Activated naive CD4-positive, alpha-beta T cell treated with Interleukin-2 at 50 U/mL for 16 hours (primary cell): Measurements from ENCODE around the gene NELFA.
"Not testable (repeated sequence)": the region's sequence is repeated elsewhere in the genome, so short reads cannot be mapped to it uniquely, and the experiment has no call there.

ENCODE experiments used
- DNase-seq: peaks from one replicate; pipeline ENCODE4 v3.0.0-alpha.2; 2020

NELFA gene

DNA sequence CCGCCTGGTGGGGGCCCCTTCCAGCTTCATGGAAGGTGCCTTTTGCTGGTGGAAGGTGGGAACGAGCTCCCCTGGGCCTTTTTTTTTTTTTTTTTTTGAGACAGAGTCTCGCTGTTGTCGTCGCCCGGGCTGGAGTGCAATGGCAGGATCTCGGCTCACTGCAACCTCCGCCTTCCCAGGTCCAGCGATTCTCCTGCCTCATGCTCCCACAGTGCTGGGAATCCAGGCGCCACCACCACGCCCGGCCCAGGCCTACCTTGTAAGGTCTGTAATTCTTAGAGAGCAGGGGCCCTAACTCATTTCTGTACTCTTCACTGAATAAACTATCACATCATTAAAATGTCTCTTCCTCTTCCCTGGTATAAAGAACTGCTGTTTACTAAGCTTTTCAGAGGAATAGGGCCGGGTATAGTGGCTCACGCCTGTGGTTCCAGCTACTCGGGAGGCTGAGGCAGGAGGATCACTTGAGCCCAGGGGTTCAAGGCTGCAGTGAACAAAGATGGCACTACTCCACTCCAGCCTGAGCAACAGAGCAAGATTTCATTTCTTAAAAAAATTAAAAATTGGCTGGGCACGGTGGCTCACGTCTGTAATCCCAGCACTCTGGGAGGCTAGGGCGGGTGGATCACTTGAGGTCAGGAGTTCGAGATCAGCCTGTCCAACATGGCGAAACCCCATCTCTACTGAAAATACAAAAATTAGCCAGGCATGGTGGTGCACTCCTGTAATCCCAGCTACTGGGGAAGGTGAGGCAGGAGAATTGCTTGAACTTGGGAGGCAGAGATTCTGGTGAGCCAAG, 14.9 kb downstream of the NELFA start:
- DNase-seq: not testable (repeated sequence)

DNA sequence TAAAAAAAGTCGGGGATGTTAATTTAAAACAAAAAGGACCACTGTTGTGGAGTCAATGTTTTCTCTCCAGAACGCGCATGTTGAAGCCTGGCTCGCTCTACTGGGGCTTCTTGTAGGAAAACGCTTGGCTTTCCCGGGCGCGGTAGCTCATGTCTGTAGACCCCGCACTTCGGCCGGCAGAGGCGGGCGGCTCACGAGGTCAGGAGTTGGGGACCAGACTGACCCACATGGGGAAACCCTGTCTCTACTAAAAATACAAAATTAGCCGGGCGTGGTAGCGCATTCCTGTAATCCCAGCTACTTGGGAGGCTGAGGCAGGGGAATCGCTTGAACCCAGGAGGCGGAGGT, 15.6 kb downstream of the NELFA start:
- no peak for DNase-seq

DNA sequence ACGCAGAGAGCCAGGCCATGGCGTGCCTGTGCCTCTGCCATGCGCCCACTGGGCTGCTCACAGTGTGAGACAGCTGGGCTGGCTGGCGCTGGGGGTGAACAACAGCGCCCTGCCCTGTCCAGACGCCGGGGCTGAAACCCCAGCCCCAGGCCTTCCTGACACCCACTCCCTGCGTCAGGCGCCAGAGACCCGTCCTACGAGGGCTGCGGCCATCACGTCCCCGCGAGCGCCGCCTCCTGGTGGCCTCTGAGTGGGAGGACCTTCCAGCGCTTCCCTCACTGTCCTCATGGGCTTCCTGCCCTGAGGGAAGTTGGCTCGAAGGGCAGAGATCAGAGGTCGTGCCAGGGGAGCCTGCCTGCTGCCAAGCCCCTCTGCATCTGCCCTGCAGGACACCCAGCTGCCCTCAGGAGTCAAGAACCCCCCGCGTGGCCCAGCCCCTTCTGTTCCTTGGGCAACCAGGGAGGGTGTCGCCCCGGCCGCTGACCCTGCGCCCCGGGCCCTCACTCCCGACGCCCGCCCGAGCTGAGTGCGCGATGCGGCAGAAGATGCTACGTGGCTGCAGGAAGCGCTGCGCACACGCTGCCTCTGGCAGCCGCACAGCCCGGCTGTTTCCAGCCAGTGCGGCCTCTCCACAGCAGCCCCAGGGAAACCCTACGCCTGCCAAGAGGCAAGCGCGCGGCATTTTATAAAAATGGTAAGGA, 16.2 kb downstream of the NELFA start:
- no peak for DNase-seq

DNA sequence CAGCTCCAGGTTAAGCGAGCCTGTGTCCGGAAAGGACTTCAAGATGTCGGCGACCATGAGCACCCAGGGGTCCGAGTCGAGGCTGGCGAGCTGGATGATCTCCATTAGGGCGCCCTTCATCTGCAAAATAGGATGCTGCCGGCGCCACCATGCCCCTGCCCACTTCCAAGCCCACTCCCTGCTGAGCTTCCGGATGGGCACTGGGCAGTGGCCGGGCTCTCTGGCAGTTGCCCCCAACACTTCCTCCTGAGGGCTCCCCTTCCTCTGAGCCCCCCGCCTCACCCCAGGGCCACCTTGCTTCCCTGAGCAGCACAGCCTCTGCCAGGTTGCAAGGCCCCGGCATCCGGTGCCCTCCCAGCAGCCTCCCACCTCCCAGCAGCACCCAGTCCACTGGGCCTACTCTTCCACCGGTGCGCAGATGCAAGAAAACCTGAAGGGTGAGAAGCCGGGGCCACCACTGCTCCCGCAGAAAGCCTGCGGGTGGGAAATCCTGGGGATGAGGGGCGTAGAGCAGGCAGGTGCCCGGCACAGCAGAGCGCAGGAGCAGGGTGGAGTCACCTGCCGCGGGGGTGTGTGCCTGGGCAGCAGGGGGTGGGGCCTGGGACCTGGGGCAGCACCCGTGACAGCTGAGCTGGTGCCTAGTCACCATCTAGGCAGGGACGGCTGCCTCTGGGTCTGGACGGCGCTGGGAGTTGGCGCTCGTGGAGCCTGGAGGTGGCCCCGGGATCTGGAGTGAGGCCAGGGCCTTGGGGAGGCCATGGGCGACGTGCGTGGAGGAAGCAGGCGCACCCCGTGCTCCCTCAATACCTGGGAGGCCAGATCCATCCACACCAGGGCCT, 17.0 kb downstream of the NELFA start:
- no peak for DNase-seq

DNA sequence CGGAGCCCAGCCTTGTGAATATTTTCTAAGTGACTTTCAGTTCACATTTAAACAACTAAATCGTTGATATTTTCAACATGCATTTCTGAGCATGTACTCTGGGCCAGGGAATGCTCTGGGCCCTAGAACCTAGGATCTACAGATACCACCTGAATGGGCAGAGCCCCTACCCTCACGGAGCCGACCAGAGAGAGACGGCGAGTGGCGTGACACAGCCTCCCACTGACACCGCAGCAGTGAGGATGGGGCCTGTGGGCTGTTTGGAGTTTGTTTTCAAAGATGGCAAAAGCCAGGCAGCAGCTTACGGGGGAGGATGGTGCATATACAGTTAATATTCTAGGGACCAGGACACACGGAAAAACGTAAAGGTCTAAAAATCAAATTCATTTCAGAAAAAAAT, 17.7 kb downstream of the NELFA start:
- DNase-seq: no peak

DNA sequence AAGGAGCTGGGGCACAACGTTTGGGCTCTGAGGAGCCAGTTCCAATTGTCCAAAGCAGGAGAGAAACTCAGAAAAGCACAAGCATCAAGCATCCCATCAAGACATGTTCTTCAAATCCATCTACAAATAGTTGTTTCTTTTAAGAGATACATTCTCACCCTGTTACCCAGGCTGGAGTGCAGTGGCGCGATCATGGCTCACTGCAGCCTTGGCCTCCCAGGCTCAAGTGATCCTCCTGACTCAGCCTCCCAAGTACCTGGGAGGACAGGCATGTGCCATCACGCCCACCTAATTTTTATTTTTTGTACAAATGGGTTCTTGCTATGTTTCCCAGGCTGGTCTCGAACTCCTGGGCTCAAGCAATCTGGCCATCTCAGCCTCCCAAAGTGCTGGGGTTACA, 18.1 kb downstream of the NELFA start:
- no peak for DNase-seq

DNA sequence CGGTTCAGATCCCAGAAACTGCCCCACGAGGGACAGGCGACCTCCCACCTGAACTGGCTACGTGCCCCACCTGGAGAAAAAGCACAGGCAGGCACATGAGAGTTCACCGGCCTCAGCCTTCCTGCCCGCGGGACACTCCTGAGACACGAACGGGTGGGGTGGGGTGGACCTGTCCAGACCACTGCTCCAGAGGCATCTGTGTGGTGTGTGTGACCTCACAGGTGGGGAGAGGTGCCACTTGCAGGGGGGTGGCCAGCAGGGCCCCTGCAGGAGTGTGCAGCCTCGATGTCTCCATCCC, 18.5 kb downstream of the NELFA start:
- no peak for DNase-seq

DNA sequence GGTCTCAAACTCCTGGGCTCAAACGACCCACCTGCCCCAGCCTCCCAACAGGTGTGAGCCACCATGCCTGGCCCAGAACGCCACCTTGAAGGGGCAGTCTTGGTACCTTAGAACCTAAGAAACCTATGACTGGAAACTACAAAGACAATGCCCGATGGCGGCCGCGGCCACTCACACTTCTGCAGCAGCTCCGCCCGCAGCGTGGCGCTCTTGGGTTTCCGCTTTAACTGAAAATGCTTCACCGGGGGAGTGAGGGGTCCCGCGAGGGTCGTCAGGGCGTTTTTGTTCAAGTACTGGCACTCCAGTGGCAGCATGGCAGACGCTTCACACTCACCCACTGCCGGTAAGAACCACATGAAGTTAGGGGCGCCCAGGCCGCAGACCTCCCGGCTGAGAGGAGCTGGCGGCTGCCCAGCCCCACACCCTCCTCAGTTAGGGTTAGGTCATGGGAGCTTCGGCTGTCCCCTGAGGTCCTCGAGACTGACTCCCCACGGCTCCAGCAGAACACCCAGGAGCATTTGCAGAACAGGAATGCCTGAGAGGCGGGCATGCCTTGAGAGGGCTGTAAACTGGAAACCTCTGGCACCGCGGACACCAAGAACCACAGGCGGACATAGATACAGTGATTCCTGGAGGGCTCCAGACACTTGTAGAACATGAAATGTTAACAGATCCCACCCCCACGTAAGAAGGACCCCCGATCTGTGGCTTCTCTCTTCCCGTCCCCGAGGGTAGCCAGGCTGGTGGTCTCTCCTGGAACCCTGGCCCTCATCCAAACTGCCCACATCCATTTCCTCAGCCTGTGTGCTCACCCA, 19.0 kb downstream of the NELFA start:
- DNase-seq: no peak

DNA sequence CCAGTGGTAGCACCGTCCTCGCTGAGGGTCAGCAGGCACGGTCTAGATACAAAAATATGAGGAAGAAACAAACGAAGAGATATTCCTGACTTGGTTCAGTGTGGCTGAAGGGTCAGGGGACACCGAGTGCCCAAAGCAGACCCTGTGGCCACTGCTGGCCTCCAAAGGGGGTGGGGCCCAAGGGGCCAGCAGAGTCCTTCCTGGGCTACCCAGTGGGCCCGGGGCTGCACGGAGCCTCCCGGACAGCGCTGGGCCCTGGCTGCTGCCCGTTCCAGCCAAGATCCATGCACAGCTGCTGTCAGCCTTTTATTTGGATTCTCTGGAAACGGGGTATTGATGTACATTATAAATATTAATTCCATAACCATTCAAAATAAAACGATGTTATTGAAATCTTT, 20.4 kb downstream of the NELFA start:
- no peak for DNase-seq

DNA sequence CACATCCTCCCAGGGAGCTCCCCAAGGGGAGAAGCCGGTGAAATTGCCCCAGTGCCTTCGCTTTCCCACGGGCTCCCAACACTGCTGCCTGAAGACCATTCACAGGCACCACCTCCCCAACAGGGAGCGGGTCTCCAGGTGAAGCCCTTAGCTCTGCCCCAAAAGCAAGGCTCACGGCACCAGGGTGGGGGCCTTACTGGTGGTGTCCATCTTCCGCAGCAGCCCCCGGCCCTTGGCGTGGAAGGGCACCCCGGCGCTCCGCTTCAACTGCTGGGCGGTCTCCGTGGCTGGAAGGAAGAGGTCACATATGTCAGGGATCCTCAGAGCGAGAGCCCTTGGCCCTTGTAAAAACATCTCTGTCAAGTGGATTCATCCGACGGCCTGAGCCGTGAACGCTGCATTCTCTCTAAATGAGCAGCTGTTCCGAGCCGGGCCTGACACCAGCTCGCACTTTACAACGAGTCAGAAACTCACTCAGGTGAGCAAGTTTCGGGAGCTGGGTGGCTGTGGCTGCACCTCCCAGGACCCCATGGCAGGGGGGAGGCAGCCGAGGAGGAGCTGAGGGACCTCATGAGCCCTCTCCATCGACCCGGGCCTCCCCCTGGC, 20.9 kb downstream of the NELFA start:
- DNase-seq: no peak

DNA sequence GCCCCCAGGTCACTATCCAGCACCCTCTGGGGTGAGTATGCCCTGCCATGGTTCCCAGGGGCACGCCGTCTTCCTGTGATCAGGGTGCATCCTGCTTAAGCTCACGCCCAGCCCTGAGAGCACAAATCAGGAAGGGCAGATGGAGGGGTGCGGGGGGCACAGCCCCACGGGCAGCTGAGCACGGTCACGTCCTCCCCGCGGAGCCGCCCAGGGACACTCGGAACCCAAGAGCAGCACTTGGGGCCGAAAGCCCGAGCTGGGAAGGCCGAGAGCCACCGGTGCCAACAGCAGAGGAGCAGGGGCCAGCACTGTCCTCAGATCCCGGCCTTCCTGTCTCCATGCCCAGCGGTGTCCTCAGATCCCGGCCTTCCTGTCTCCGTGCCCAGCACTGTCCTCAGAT, 21.5 kb downstream of the NELFA start:
- DNase-seq: no peak

DNA sequence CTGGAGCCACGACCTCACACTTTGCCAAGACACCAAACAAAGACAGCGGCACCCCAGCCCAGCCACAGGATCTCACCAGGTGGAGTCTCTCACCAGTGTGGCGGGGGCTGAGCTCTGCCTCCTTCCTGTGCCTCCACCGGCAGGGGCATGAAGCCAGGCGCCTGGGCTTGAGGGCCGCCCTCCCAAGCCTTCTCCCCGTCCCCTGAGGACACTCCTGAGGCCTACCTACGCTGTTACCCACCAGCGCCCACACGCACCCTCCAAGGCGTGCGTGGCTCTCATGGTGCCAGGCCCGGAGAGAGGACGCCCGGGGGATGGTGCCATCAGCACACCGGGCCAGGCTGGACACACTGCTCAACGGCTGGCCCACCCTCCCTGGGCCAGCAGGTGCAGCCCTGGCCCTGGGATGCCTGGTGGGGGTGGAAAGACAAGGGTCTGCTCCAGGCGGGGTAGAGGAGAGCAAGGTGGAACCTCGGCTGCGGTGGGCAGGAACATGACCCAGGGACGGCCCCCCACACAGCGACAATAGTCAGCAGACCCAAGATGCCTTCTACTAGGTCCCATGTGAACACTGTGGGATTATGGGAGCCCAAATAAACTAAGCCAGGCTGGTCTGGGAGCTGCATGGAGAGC, 22.1 kb downstream of the NELFA start:
- no peak for DNase-seq

DNA sequence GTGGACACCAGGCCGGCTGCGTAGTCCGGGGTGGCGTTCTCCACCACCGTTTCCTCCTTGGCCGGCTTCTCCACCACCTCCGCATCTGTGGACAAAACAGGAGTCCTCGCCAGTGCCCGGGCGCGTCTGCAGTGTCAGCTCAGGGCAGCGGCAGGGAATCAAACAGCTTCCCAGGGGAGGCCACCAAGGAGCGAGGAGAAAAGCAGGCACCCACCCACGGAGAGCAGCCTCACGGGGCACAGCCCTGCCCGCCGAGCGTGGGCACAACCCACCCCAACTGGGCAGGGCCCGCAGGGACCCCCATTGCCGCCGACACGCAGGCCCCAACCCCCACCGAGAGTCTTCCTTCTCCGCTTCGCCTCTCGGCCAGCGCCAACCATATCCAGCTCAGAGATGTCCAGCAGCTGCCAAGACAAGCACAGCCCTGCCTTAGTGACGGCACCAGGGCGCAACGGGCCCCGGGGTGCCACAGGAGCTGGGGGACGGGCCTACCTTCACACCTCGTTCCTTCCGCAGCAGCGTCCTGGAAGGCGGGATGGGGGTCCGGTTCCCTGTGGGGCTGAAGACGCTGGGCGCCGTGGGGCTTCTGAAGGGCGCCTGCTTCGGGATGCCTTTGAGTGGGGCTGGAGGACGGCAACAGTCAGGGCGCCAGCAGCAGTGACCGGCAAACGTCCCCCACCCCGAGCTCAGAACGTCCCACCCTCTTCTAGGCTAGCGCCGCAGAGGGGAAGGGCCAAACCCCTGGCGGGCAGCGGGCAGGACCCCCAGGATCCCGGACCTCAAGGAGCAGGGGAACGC, 22.8 kb downstream of the NELFA start:
- DNase-seq: no peak

DNA sequence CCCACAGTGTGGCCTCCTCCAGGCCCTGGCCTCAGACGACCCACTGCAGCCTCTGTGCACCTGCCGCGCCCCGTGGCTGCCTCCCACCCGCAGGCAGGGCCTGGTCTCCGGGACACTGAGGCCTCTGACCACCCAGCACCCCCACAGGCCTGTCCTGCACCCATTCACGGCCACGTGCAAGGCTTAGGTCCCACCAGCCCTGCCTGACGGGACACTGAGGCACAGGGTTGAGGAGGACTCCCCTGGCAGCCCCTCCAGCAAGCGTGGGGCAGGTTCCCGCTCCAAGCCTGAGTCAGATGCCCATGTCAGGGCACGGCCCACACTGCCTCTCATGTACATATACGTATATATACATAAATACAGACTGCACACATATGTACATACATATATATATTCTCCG, 23.5 kb downstream of the NELFA start:
- no peak for DNase-seq

DNA sequence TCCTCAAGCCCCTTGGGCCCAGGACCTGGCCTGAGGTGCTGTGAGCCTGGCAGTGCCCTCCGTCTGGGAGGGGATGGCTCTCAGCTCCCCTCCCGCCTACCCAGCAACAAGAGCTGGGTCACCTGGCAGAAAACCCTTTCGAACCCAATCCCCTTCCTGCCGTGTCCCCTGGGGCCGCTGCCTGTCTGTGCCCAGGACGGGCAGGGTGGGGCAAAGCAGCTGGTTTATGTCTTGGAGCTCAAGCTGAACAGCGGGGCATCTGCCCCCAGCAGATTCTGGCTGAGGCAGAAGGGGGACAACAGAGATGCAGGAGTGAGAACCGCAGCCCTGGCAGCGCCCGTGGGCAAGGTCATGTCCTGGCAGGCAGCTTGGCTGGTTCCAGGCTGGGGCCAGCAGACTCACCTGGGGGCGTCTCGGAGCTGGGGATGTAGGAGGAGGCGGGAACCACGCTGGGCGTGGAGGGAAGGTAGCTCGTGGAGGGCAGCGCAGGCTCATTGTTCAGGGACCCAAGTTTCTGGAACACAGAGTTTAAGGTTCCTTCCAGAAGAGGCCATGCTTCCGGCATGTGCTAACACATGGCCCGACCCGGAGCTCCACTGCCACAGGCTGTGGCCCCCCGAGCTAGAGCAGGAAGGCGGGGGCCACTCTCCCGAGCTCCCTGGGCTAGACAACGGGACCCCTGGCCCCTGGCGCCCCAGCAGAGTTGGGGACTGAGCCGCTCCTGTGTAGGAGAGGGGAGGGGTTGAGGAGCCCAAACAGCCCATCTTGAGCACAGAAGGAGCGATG, 24.2 kb downstream of the NELFA start:
- no peak for DNase-seq

DNA sequence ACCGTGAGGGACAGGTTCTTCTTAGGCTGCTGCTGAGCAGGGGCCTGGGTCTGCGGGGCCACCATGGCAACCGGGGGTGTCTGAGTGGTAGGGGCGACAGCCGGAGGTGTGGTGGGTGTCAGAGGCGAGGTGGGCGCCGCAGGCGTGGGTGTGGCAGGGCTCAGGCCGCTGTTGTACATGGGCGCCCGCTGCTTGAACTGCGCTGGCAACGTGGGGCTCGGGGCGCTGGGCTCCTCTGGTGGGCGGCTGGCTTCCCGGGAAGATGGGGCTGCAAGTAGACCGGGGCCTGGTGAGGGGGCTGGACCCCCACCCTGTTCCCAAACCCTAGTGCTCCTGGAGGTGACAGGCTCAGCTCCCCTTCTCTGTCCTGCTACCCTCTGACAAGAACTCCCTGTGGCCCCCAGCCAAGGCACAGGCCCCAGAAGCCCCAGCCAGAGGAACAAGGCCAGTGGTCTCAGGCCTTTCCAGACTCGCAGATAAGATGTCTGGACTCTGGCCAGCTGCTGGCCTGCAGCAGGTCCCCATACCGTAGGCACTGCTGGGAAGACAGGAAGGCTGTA, 24.8 kb downstream of the NELFA start:
- no peak for DNase-seq

DNA sequence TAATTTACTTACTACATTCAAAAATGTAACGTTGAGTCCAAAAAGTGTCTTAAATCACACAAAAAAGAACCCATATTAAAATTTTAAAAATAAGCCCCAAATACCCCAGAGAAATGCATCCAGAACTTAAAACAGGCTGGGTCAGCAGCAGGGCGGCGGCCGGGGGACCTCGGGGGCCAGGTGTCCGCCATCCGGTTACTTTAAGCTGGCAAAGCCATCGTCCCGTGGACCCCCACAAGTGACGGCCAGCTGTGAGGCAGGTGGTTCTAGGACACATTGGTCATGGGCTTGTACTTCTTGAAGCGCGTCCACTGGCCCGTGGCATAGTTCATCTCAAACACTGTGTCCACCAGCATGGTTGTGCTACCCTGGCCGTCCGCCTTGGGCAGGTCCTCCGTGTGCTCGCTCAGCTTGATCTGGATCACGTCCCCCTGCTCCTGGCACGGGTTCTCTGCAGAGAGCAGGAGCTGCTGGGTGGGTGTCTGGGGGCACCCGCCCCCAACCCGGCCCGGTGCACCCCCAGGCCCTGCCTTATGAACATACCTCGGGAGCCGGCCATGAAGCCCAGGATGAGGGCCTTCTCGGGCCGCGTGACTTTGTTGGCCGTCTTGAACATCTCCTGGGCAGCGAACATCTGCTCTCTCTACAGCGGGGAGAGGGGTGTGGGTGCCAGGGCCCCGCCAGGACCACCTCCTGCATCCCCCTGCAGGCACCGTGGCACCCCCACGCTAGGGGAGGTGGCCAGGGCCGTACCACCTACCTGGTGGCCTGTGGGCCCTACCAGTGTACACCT, 25.5 kb downstream of the NELFA start:
- no peak for DNase-seq

DNA sequence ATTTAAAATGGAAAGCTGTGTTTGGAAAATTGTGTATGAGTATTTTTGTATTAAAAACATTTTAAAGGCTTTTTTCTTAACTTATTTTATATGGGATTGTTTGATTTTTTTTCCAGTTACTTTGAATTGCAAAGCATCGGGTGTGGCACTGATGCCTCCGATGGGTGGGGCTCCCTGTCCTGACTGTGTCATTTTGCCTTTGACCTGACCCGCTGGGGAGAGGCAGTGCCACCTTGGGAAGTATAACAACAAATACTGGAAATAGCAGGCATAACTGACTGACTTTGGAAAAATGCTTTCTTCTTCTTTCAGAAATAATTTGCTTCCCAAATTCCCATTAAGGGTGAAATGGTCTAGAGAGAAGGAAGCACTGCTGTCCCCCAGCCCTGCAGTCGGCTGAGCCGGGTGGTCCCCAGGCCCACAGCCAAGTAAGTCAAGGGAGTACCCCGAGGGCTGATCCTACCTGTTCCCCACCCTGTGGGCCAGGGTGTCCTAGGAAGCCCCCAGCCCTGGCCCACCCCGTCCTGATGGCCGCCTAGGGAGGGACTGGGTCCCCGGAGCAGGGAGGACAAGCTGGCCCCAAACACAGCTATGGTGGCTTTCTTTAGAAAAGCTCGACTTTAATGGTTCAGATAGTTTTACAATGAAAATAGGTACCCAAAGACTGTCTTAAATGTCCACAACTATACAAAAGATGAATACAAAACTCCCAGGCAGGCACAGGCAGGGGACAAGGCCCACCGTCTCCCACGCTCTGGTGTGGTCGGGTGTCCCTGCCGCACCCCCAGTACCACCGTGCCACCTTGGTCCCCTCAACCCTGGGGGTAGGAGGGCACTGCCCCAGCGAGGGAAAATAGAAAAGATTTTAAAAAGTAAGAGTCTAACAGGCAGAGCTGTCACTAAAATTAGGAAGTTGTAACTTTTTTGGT, 26.4 kb downstream of the NELFA start:
- no peak for DNase-seq
